GM23338 (cell line): ENCODE data around the gene FAM83B. TPM values are rescaled to one million over a fixed set of nuclear protein-coding genes. Genes with fewer than 3 reads are reported as not detected.

Experiments used
- ATAC-seq: fragments of 200-7000 bp; cut with Tn5 transposase; 3 replicates; pipeline ENCODE4 v1.9.1; 2020
- DNase-seq: peaks from one replicate; pipeline ENCODE4 v3.0.0-alpha.2; 2015; ENCODE audit warnings: low spot score
- H2AFZ ChIP-seq: fragments of 200-600 bp; sonication (generic); 2 replicates; pipeline ENCODE4 v1.8.0; 2016; ENCODE audit warnings: antibody characterized with exemption, mild to moderate bottlenecking, moderate library complexity
- H3F3A ChIP-seq: fragments of 200-600 bp; sonication (generic); replicated peaks from 2 replicates; pipeline ENCODE4 v1.8.0; 2017; ENCODE audit warnings: antibody characterized with exemption, mixed run types, low read depth
- H3K27ac ChIP-seq: fragments of 200-600 bp; sonication (generic); 2 replicates; pipeline ENCODE4 v1.6.1; 2016; ENCODE audit warnings: low read depth
- H3K27me3 ChIP-seq: fragments of 200-600 bp; sonication (generic); 2 replicates; pipeline ENCODE4 v1.8.0; 2016; ENCODE audit warnings: mild to moderate bottlenecking, mixed run types, moderate library complexity; ENCODE audit not compliant: insufficient read depth
- H3K36me3 ChIP-seq: fragments of 200-600 bp; sonication (generic); 2 replicates; pipeline ENCODE4 v1.8.0; 2016; ENCODE audit warnings: mild to moderate bottlenecking; ENCODE audit not compliant: insufficient read depth
- H3K4me1 ChIP-seq: fragments of 200-600 bp; sonication (generic); 2 replicates; pipeline ENCODE4 v1.8.0; 2016; ENCODE audit warnings: mild to moderate bottlenecking, moderate library complexity; ENCODE audit not compliant: insufficient read depth
- H3K4me2 ChIP-seq: fragments of 200-600 bp; sonication (generic); 2 replicates; pipeline ENCODE4 v1.7.1; 2017; ENCODE audit warnings: mixed run types
- H3K4me3 ChIP-seq: fragments of 200-600 bp; sonication (generic); 2 replicates; pipeline ENCODE4 v1.6.1; 2016; ENCODE audit warnings: mixed run types
- H3K79me2 ChIP-seq: fragments of 200-600 bp; sonication (generic); replicated peaks from 2 replicates; pipeline ENCODE4 v1.8.0; 2017; ENCODE audit warnings: mild to moderate bottlenecking; ENCODE audit not compliant: insufficient read depth
- H3K9me2 ChIP-seq: fragments of 200-600 bp; sonication (generic); 2 replicates; pipeline ENCODE4 v1.8.0; 2017; ENCODE audit not compliant: insufficient read depth
- H4K20me1 ChIP-seq: fragments of 200-600 bp; sonication (generic); replicated peaks from 2 replicates; pipeline ENCODE4 v1.8.0; 2017; ENCODE audit warnings: mild to moderate bottlenecking; ENCODE audit not compliant: insufficient read depth
- H3K27ac Mint-ChIP-seq: 2 replicates; pipeline ENCODE4 v1.8.0; 2020; ENCODE audit warnings: inconsistent platforms, mild to moderate bottlenecking, moderate library complexity, mixed read lengths
- H3K27me3 Mint-ChIP-seq: 3 replicates; pipeline ENCODE4 v1.8.0; 2022; ENCODE audit warnings: low read depth, mild to moderate bottlenecking, moderate library complexity, mixed read lengths, inconsistent platforms; ENCODE audit not compliant: insufficient read depth, poor library complexity
- H3K36me3 Mint-ChIP-seq: 3 replicates; pipeline ENCODE4 v1.8.0; 2021; ENCODE audit warnings: low read depth, mild to moderate bottlenecking, inconsistent platforms, moderate library complexity, mixed read lengths
- H3K4me1 Mint-ChIP-seq: 3 replicates; pipeline ENCODE4 v1.8.0; 2020; ENCODE audit warnings: mild to moderate bottlenecking, inconsistent platforms, mixed read lengths
- H3K4me3 Mint-ChIP-seq: 3 replicates; pipeline ENCODE4 v1.8.0; 2021; ENCODE audit warnings: moderate library complexity, mild to moderate bottlenecking, inconsistent platforms, mixed read lengths
- H3K9me3 Mint-ChIP-seq: 3 replicates; pipeline ENCODE4 v1.8.0; 2020; ENCODE audit warnings: moderate library complexity, mild to moderate bottlenecking, inconsistent platforms, mixed read lengths
- CREB1 ChIP-seq: fragments of 250-450 bp; sonication (Bioruptor Pico); IDR thresholded peaks from 2 replicates; pipeline ENCODE4 v1.5.0; 2020; ENCODE audit warnings: low read depth, mild to moderate bottlenecking, moderate library complexity
- CTCF ChIP-seq, 2 experiments: fragments of 200-600 bp in 1 of 2; sonication (generic) in 1 of 2; conservative IDR thresholded peaks; 2 replicates each; pipeline versions ENCODE4 v1.5.1 to v1.6.1; 2016 to 2017; ENCODE audit warnings: antibody characterized with exemption in 2 of 2, low read depth in 2 of 2, mild to moderate bottlenecking in 2 of 2, moderate library complexity in 1 of 2
- ETS1 ChIP-seq: IDR thresholded peaks from 2 replicates; pipeline ENCODE4 v1.6.1; 2016; ENCODE audit warnings: antibody characterized with exemption
- EZH2 ChIP-seq: fragments of 200-600 bp; sonication (generic); IDR thresholded peaks from one replicate; pipeline ENCODE4 v1.8.0; 2017; ENCODE audit warnings: antibody characterized with exemption, mild to moderate bottlenecking, low read depth; ENCODE audit not compliant: unreplicated experiment
- EZH2phosphoT487 ChIP-seq: fragments of 200-600 bp; sonication (generic); IDR thresholded peaks from one replicate; pipeline ENCODE4 v1.8.1; 2018; ENCODE audit warnings: antibody characterized with exemption; ENCODE audit not compliant: unreplicated experiment
- POLR2AphosphoS5 ChIP-seq: IDR thresholded peaks from 2 replicates; pipeline ENCODE4 v1.6.1; 2016; ENCODE audit warnings: antibody characterized with exemption, low read depth
- STAT1 ChIP-seq: IDR thresholded peaks from one replicate; pipeline ENCODE4 v1.6.1; 2016; ENCODE audit warnings: antibody characterized with exemption; ENCODE audit not compliant: unreplicated experiment
- ZNF462 ChIP-seq: fragments of 250-450 bp; sonication (Bioruptor Pico); IDR thresholded peaks from 2 replicates; pipeline ENCODE4 v1.5.0; 2020; ENCODE audit warnings: mild to moderate bottlenecking, moderate library complexity
- polyA plus RNA-seq: library from polyadenylated mRNA; unstranded; fragments of >200 nt; fragmentation: Nextera tagmentation; extraction: Ambion mirVana; gene quantifications from 2 replicates; pipeline ENCODE4 v1.2.1, GENCODE V29; 2016
- total RNA-seq: library from RNA; depleted of rRNA; stranded (reverse); fragments of >200 nt; shearing (Covaris generic); gene quantifications from 2 replicates; pipeline ENCODE4 v1.2.3, GENCODE V29; 2014
- TF ChIP-seq, protein P1 (sequence below): IDR thresholded peaks from one replicate; pipeline ENCODE4 v1.6.1; 2018; ENCODE audit warnings: antibody characterized with exemption; ENCODE audit not compliant: unreplicated experiment

FAM83B gene
- total and polyA plus RNA-seq, 2 experiments from 2014 or later, result 1.4 to 7.7 TPM

GRCh38 chr6:54900666-54901065, 54.1 kb downstream of the FAM83B start:
- Mint-ChIP-seq H3K4me1 (peaks cover 12% of the 10 kb centered on the region), H3K36me3 (no peaks in the 10 kb centered on the region), H3K27me3 (no peaks in the 10 kb centered on the region), H3K4me3 (no peak overlapping the region), H3K9me3 (no peaks in the 10 kb centered on the region), H3K27ac (no peak overlapping the region)
- Histone ChIP-seq H3K79me2 (no peaks in the 10 kb centered on the region), H3K27me3 (no peaks in the 10 kb centered on the region), H3K9me2 (peaks cover 4% of the 10 kb centered on the region; the same call in 1 of the 2 replicates), H3K27ac (no peak overlapping the region), H3K36me3 (no peaks in the 10 kb centered on the region), H3F3A (no peaks in the 10 kb centered on the region), H3K4me2 (no peak overlapping the region), H2AFZ (no peak overlapping the region), H3K4me1 (peaks cover 4% of the 10 kb centered on the region; the same call in 1 of the 2 replicates), H3K4me3 (no peak overlapping the region), H4K20me1 (no peaks in the 10 kb centered on the region)
- ATAC-seq, result no peak
- DNase-seq, result no peak
- TF ChIP-seq EZH2 (no peak), STAT1 (no peak), ETS1 (no peak), POLR2AphosphoS5 (no peak), CREB1 (CRISPR knock-in tag) (no peak)

DNA sequence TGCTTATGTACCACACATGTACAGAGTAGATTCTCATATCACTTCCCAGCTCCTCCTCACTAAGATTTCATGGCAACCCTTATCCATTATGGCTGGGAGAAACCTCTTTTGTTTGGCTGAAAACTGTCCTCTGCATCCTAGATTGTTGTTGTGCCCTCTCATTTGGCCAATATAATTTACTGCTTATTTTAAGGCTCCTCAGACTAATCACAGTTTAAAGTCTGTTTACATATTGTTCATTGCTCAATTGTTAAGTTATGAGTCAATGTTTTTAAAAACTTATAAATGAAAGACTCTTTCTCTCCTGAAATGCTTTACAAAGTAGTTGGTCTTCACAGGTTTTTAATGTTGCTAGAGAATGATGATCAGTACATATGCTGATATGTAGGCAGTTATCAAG, 57.3 kb downstream of the FAM83B start:
- no peak overlapping the region for H3K4me2 ChIP-seq
- ATAC-seq, result no peak

More for the DNA sequence above, 57.3 kb downstream of the FAM83B start:
- Histone ChIP-seq H4K20me1 (no peaks in the 10 kb centered on the region), H3K27ac (no peak overlapping the region), H3F3A (no peaks in the 10 kb centered on the region), H3K9me2 (no peaks in the 10 kb centered on the region), H3K36me3 (no peaks in the 10 kb centered on the region), H3K4me3 (no peak overlapping the region), H3K79me2 (no peaks in the 10 kb centered on the region), H2AFZ (no peak overlapping the region), H3K4me1 (peaks cover 4% of the 10 kb centered on the region; the same call in 1 of the 2 replicates), H3K27me3 (no peaks in the 10 kb centered on the region)
- H3K27ac Mint-ChIP-seq, result no peak overlapping the region
- H3K9me3 Mint-ChIP-seq, result no peaks in the 10 kb centered on the region
- no peak for DNase-seq
- no peak overlapping the region for H3K4me3 Mint-ChIP-seq
- H3K4me1 Mint-ChIP-seq, result peaks cover 12% of the 10 kb centered on the region
- TF ChIP-seq CTCF (conservative IDR thresholded peaks at IDR 0.05; ENCODE audit: low read depth in 2 of 2) (no peak), STAT1 (no peak), CREB1 (CRISPR knock-in tag) (no peak), EZH2phosphoT487 (no peak), ZNF462 (CRISPR knock-in tag) (no peak), EZH2 (no peak)
- TF ChIP-seq, protein P1, sequence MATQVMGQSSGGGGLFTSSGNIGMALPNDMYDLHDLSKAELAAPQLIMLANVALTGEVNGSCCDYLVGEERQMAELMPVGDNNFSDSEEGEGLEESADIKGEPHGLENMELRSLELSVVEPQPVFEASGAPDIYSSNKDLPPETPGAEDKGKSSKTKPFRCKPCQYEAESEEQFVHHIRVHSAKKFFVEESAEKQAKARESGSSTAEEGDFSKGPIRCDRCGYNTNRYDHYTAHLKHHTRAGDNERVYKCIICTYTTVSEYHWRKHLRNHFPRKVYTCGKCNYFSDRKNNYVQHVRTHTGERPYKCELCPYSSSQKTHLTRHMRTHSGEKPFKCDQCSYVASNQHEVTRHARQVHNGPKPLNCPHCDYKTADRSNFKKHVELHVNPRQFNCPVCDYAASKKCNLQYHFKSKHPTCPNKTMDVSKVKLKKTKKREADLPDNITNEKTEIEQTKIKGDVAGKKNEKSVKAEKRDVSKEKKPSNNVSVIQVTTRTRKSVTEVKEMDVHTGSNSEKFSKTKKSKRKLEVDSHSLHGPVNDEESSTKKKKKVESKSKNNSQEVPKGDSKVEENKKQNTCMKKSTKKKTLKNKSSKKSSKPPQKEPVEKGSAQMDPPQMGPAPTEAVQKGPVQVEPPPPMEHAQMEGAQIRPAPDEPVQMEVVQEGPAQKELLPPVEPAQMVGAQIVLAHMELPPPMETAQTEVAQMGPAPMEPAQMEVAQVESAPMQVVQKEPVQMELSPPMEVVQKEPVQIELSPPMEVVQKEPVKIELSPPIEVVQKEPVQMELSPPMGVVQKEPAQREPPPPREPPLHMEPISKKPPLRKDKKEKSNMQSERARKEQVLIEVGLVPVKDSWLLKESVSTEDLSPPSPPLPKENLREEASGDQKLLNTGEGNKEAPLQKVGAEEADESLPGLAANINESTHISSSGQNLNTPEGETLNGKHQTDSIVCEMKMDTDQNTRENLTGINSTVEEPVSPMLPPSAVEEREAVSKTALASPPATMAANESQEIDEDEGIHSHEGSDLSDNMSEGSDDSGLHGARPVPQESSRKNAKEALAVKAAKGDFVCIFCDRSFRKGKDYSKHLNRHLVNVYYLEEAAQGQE, result no peak
- no peaks in the 10 kb centered on the region for H3K27me3 Mint-ChIP-seq
- no peaks in the 10 kb centered on the region for H3K36me3 Mint-ChIP-seq
